Endodermal cell (in vitro differentiated cells): ENCODE results near the gene UBA52. TPM values are rescaled to one million over a fixed set of nuclear protein-coding genes. Genes with fewer than 3 reads are reported as not detected.

Experiments used
- DNase-seq: peaks from one replicate; pipeline ENCODE4 v3.0.0-alpha.2; 2017
- H3K27ac ChIP-seq: 2 replicates; pipeline ENCODE4 v1.5.1; 2013; ENCODE audit warnings: mild to moderate bottlenecking, low read depth, low read length, moderate library complexity
- H3K27me3 ChIP-seq: 2 replicates; pipeline ENCODE4 v1.6.1; 2013; ENCODE audit warnings: mild to moderate bottlenecking, low read length, moderate library complexity; ENCODE audit not compliant: insufficient read depth, control insufficient read depth, poor library complexity, severe bottlenecking
- H3K36me3 ChIP-seq: 2 replicates; pipeline ENCODE4 v1.7.0; 2013; ENCODE audit warnings: mild to moderate bottlenecking, low read length, moderate library complexity; ENCODE audit not compliant: control insufficient read depth, insufficient read depth
- H3K4me1 ChIP-seq: one replicate; pipeline ENCODE4 v1.7.0; 2013; ENCODE audit warnings: low read length; ENCODE audit not compliant: control insufficient read depth, insufficient read depth
- H3K4me3 ChIP-seq: 2 replicates; pipeline ENCODE4 v1.5.1; 2013; ENCODE audit warnings: mild to moderate bottlenecking, low read length, moderate library complexity
- H3K9ac ChIP-seq: 2 replicates; pipeline ENCODE4 v1.6.1; 2013; ENCODE audit warnings: mild to moderate bottlenecking, low read length, moderate library complexity; ENCODE audit not compliant: poor library complexity, severe bottlenecking; ENCODE audit errors: extremely low read depth
- H3K9me3 ChIP-seq: 2 replicates; pipeline ENCODE4 v1.6.1; 2013; ENCODE audit warnings: mild to moderate bottlenecking, low read length, moderate library complexity; ENCODE audit not compliant: control insufficient read depth
- H3K27ac Mint-ChIP-seq: 2 replicates; pipeline ENCODE4 v1.8.0; 2020; ENCODE audit warnings: mixed read lengths
- H3K27me3 Mint-ChIP-seq: 2 replicates; pipeline ENCODE4 v1.8.0; 2021; ENCODE audit warnings: mild to moderate bottlenecking, mixed read lengths; ENCODE audit not compliant: insufficient read depth
- H3K36me3 Mint-ChIP-seq: 2 replicates; pipeline ENCODE4 v1.8.0; 2020; ENCODE audit warnings: low read depth, mixed read lengths
- H3K4me1 Mint-ChIP-seq: 2 replicates; pipeline ENCODE4 v1.8.0; 2020; ENCODE audit warnings: mixed read lengths
- H3K4me3 Mint-ChIP-seq: 2 replicates; pipeline ENCODE4 v1.8.0; 2020; ENCODE audit warnings: mild to moderate bottlenecking, moderate library complexity, mixed read lengths
- H3K9me3 Mint-ChIP-seq: 2 replicates; pipeline ENCODE4 v1.8.0; 2020; ENCODE audit warnings: mild to moderate bottlenecking, mixed read lengths
- CTCF ChIP-seq: fragments of 200-600 bp; sonication (generic); conservative IDR thresholded peaks from 2 replicates; pipeline ENCODE4 v1.5.0; 2021; ENCODE audit warnings: antibody characterized with exemption, mild to moderate bottlenecking
- WGBS, 2 experiments: methylation state at CpG; one replicate each; pipeline versions ENCODE4 v1.1.5 to v1.1.7; 2013; ENCODE audit warnings: missing lambda C conversion rate in 2 of 2, mixed read lengths in 1 of 2; ENCODE audit not compliant: insufficient coverage in 1 of 2, insufficient read length in 1 of 2; 5-methylcytosine and 5-hydroxymethylcytosine counted together
- total RNA-seq, 2 donors: library from RNA; stranded (reverse); fragmentation: NEBNext Ultra II Directional in 1 of 2; extraction: Animal tissue kit (Norgen Biotek cat#: 25700) in 1 of 2; gene quantifications; 2 replicates in 1 of 2; 3 replicates in 1 of 2; pipeline ENCODE4 v1.2.1, GENCODE V29; 2021

Gene UBA52
- total RNA-seq, 2 donors from 2014 or later: 1,143 to 1,222 TPM

GRCh38 chr19:18566953-18567352 lies 4.7 kb upstream of the UBA52 start:
- 83 to 96% methylated on average over 1 to 8 of the region's 8 CpGs for WGBS, 2 experiments
- no peak for DNase-seq
- no peaks in the 10 kb centered on the region for H3K4me1 Mint-ChIP-seq
- H3K9me3 Mint-ChIP-seq: peaks cover 2% of the 10 kb centered on the region
- Histone ChIP-seq H3K4me1 (no peaks in the 10 kb centered on the region), H3K36me3 (peaks cover 62% of the 10 kb centered on the region), H3K9ac (no peak overlapping the region), H3K27ac (no peak overlapping the region), H3K4me3 (no peak overlapping the region), H3K9me3 (no peaks in the 10 kb centered on the region), H3K27me3 (no peaks in the 10 kb centered on the region)
- no peak overlapping the region for H3K27ac Mint-ChIP-seq
- peaks cover 54% of the 10 kb centered on the region for H3K36me3 Mint-ChIP-seq
- H3K4me3 Mint-ChIP-seq: no peak overlapping the region
- no peak for TF ChIP-seq CTCF
- H3K27me3 Mint-ChIP-seq: no peaks in the 10 kb centered on the region

GRCh38 chr19:18568367-18568766 lies 3.3 kb upstream of the UBA52 start:
- Mint-ChIP-seq H3K36me3 (peaks cover 59% of the 10 kb centered on the region), H3K9me3 (peaks cover 2% of the 10 kb centered on the region), H3K27me3 (no peaks in the 10 kb centered on the region), H3K4me3 (no peak overlapping the region), H3K27ac (no peak overlapping the region), H3K4me1 (peaks cover 10% of the 10 kb centered on the region)
- no peak for DNase-seq
- Histone ChIP-seq H3K27ac (no peak overlapping the region), H3K36me3 (peaks cover 63% of the 10 kb centered on the region), H3K4me1 (peaks cover 6% of the 10 kb centered on the region), H3K9me3 (no peaks in the 10 kb centered on the region), H3K4me3 (no peak overlapping the region), H3K9ac (no peak overlapping the region), H3K27me3 (no peaks in the 10 kb centered on the region)
- TF ChIP-seq CTCF: no peak
- WGBS, 2 experiments: 92 to 97% methylated on average over 13 to 15 of the region's 15 CpGs

- no peak for DNase-seq
- TF ChIP-seq CTCF: no peak
- H3K4me1 ChIP-seq: peaks cover 7% of the 10 kb centered on the region
- Mint-ChIP-seq H3K36me3 (peaks cover 46% of the 10 kb centered on the region), H3K27ac (no peak overlapping the region), H3K4me1 (peaks cover 10% of the 10 kb centered on the region), H3K27me3 (no peaks in the 10 kb centered on the region), H3K4me3 (no peak overlapping the region), H3K9me3 (no peaks in the 10 kb centered on the region)
- H3K36me3 ChIP-seq: peaks cover 52% of the 10 kb centered on the region
- H3K27ac ChIP-seq: no peak overlapping the region
- no peak overlapping the region for H3K9ac ChIP-seq
- no peaks in the 10 kb centered on the region for H3K27me3 ChIP-seq
- WGBS, 2 experiments: 96 to 99% methylated on average over 16 to 18 of the region's 18 CpGs
- H3K4me3 ChIP-seq: no peak overlapping the region
- H3K9me3 ChIP-seq: no peaks in the 10 kb centered on the region
Observed at GRCh38 chr19:18574691-18575291, 3.1 kb downstream of the UBA52 start.
